GM21360 (cell line): ENCODE measurements around the gene PTPRE.

Experiments
- ATAC-seq: cut with Tn5 transposase; IDR thresholded peaks from one replicate; pipeline ENCODE4 v1.9.1; 2021; ENCODE audit warnings: mild to moderate bottlenecking, moderate library complexity; ENCODE audit not compliant: unreplicated experiment

PTPRE gene

GRCh38 chr10:127923646-127924045 is 16.7 kb downstream of the PTPRE start:
- ATAC-seq = no peak

- no peak for ATAC-seq
Measured at GRCh38 chr10:127925471-127926207, 18.7 kb downstream of the PTPRE start.

- ATAC-seq = no peak
Measured at GRCh38 chr10:127926455-127926854, 19.6 kb downstream of the PTPRE start.

GRCh38 chr10:127928021-127928806 is 21.3 kb downstream of the PTPRE start:
- no peak for ATAC-seq

GRCh38 chr10:127932521-127933270 is 25.8 kb downstream of the PTPRE start:
- ATAC-seq = no peak

- no peak for ATAC-seq
Measured at GRCh38 chr10:127933271-127933670, 26.4 kb downstream of the PTPRE start.

- no peak for ATAC-seq
Measured at GRCh38 chr10:127934383-127934782, 27.5 kb downstream of the PTPRE start.

GRCh38 chr10:127935071-127935561 is 28.2 kb downstream of the PTPRE start:
- ATAC-seq = no peak

GRCh38 chr10:127937069-127937468 is 30.2 kb downstream of the PTPRE start:
- no peak for ATAC-seq

GRCh38 chr10:127937915-127938463 is 31.1 kb downstream of the PTPRE start:
- no peak for ATAC-seq

- ATAC-seq = no peak
Measured at GRCh38 chr10:127939786-127940330, 33.0 kb downstream of the PTPRE start.

GRCh38 chr10:127940866-127941640 is 34.1 kb downstream of the PTPRE start:
- no peak for ATAC-seq

- no peak for ATAC-seq
Measured at GRCh38 chr10:127942811-127943210, 35.9 kb downstream of the PTPRE start.

- no peak for ATAC-seq
Measured at GRCh38 chr10:127943336-127943910, 36.5 kb downstream of the PTPRE start.

- no peak for ATAC-seq
Measured at GRCh38 chr10:127944256-127944655, 37.4 kb downstream of the PTPRE start.

GRCh38 chr10:127945341-127945758 is 38.4 kb downstream of the PTPRE start:
- ATAC-seq = no peak

GRCh38 chr10:127945948-127946711 is 39.2 kb downstream of the PTPRE start:
- ATAC-seq = no peak

- ATAC-seq = no peak
Measured at GRCh38 chr10:127947211-127947610, 40.3 kb downstream of the PTPRE start.

GRCh38 chr10:127948791-127949190 is 41.9 kb downstream of the PTPRE start:
- ATAC-seq = no peak
